Measurements from ENCODE around the gene PALD1. TPM values are rescaled to one million over a fixed set of nuclear protein-coding genes. Genes with fewer than 3 reads are reported as not detected.

Gene PALD1
- under 1 TPM; 0.36 to 0.44 TPM for total RNA-seq
- 0.43 TPM for polyA plus RNA-seq (2013, experiment 1 of 2)
- 0.46 TPM for polyA plus RNA-seq (2013, experiment 2 of 2)
- total RNA-seq: 0 to 16.8 (median 0.89) reads per million in 172 experiments

GRCh38 chr10:70478191-70479164, at the start of gene PALD1:
TSS of gene PALD1 (plus strand) at chr10:70478767. CDS start at chr10:70525952, 47,185 bp downstream.
- H3K4me1 ChIP-seq (ENCODE audit: insufficient read depth, low read length): peaks cover 50% of the 10 kb centered on the region
- Mint-ChIP-seq H3K27me3 (no peaks in the 10 kb centered on the region), H3K36me3 (ENCODE audit: low read depth) (no peaks in the 10 kb centered on the region), H3K4me3 (peak within 1 kb of the TSS; percentile 84), H3K27ac (peak within 1 kb of the TSS; percentile 58), H3K4me1 (ENCODE audit: low read depth) (peaks cover 64% of the 10 kb centered on the region), H3K9me3 (no peaks in the 10 kb centered on the region)
- no peak for TF ChIP-seq CTCF (IDR thresholded peaks at IDR 0.05)
- H3K36me3 ChIP-seq (ENCODE audit: insufficient read depth, low read length): no peaks in the 10 kb centered on the region
- no peaks in the 10 kb centered on the region for H3K9me3 ChIP-seq (ENCODE audit: control insufficient read depth in 1 of 2, insufficient read depth in 1 of 2, low read length in 2 of 2)
- H3K27ac ChIP-seq (ENCODE audit: low read depth in 1 of 2, low read length in 2 of 2): no peak within 1 kb of the TSS
- POLR2A ChIA-PET: interaction anchor here (1.1 to 1.3 kb wide), 2 partner anchors 11 to 73 kb away, joined by 3 to 4 read pairs; no protein-coding TSS in a partner anchor
- ATAC-seq (ENCODE audit: poor library complexity) (peak; percentile 8), DNase-seq (peak in 6 of 14 experiments; percentile 3 to 62 (median 36))
- peak within 1 kb of the TSS; percentile 49 for H3K4me3 ChIP-seq (ENCODE audit: low read length)
- no peaks in the 10 kb centered on the region for H3K27me3 ChIP-seq (ENCODE audit: control insufficient read depth in 1 of 2, insufficient read depth in 2 of 2, low read length in 2 of 2)
- CTCF ChIA-PET: no interaction called here
- intact Hi-C loops (cut with DNase I, micrococcal nuclease): loop anchor here in 1 of 2 experiments (2.0 to 5.0 kb wide), 3 partner anchors 74 to 339 kb away; partner anchors contain the start of genes EIF4EBP2, PPA1 and SGPL1

GRCh38 chr10:70430493-70431445, 47.8 kb upstream of the PALD1 start:
- intact Hi-C loops (cut with DNase I, micrococcal nuclease): no loop called here
- peaks cover 32% of the 10 kb centered on the region for H3K36me3 ChIP-seq (ENCODE audit: insufficient read depth, low read length)
- ATAC-seq (ENCODE audit: poor library complexity) (no peak), DNase-seq (no peak)
- no peak for TF ChIP-seq CTCF (IDR thresholded peaks at IDR 0.05)
- CTCF ChIA-PET: no interaction called here
- no peaks in the 10 kb centered on the region for H3K9me3 Mint-ChIP-seq
- peaks cover 32% of the 10 kb centered on the region for H3K4me1 ChIP-seq (ENCODE audit: insufficient read depth, low read length)
- peak overlapping the region; percentile 57 for H3K27ac Mint-ChIP-seq
- POLR2A ChIA-PET: interaction anchor here (1.2 to 1.8 kb wide), 3 partner anchors 11 to 27 kb away, joined by 3 to 13 read pairs (median 4); partner anchors contain the start of gene EIF4EBP2
- H3K27me3 ChIP-seq (ENCODE audit: control insufficient read depth in 1 of 2, insufficient read depth in 2 of 2, low read length in 2 of 2): no peaks in the 10 kb centered on the region
- no peak overlapping the region for H3K4me3 Mint-ChIP-seq
- H3K27me3 Mint-ChIP-seq: no peaks in the 10 kb centered on the region
- H3K4me3 ChIP-seq (ENCODE audit: low read length): no peak overlapping the region
- H3K36me3 Mint-ChIP-seq (ENCODE audit: low read depth): peaks cover 33% of the 10 kb centered on the region
- H3K27ac ChIP-seq (ENCODE audit: low read depth in 1 of 2, low read length in 2 of 2): no peak overlapping the region
- H3K9me3 ChIP-seq (ENCODE audit: control insufficient read depth in 1 of 2, insufficient read depth in 1 of 2, low read length in 2 of 2): no peaks in the 10 kb centered on the region
- H3K4me1 Mint-ChIP-seq (ENCODE audit: low read depth): peaks cover 42% of the 10 kb centered on the region

GRCh38 chr10:70432101-70432500, 46.5 kb upstream of the PALD1 start:
- Histone ChIP-seq H3K9me3 (ENCODE audit: control insufficient read depth in 1 of 2, insufficient read depth in 1 of 2, low read length in 2 of 2) (no peaks in the 10 kb centered on the region), H3K4me3 (ENCODE audit: low read length) (peak overlapping the region; percentile 47), H3K36me3 (ENCODE audit: insufficient read depth, low read length) (peaks cover 24% of the 10 kb centered on the region), H3K4me1 (ENCODE audit: insufficient read depth, low read length) (peaks cover 32% of the 10 kb centered on the region), H3K27me3 (ENCODE audit: control insufficient read depth in 1 of 2, insufficient read depth in 2 of 2, low read length in 2 of 2) (no peaks in the 10 kb centered on the region), H3K27ac (ENCODE audit: low read depth in 1 of 2, low read length in 2 of 2) (peak overlapping the region in 1 of 2 donors; percentile 45)
- peaks cover 19% of the 10 kb centered on the region for H3K36me3 Mint-ChIP-seq (ENCODE audit: low read depth)
- H3K4me3 Mint-ChIP-seq: peak overlapping the region; percentile 76
- H3K27me3 Mint-ChIP-seq: no peaks in the 10 kb centered on the region
- POLR2A ChIA-PET: interaction anchor here (1.3 to 1.8 kb wide), 5 partner anchors 9 to 262 kb away, joined by 3 to 13 read pairs (median 3); partner anchors contain the start of genes EIF4EBP2 and SAR1A
- ATAC-seq (ENCODE audit: poor library complexity) (no peak), DNase-seq (no peak)
- no peaks in the 10 kb centered on the region for H3K9me3 Mint-ChIP-seq
- H3K27ac Mint-ChIP-seq: peak overlapping the region; percentile 57
- CTCF ChIA-PET: no interaction called here
- no peak for TF ChIP-seq CTCF (IDR thresholded peaks at IDR 0.05)
- H3K4me1 Mint-ChIP-seq (ENCODE audit: low read depth): peaks cover 42% of the 10 kb centered on the region
- intact Hi-C loops (cut with DNase I, micrococcal nuclease): no loop called here

All from CD4-positive, alpha-beta T cell (primary cell).